Activated CD8-positive, alpha-beta memory T cell treated with anti-CD3 and anti-CD28 coated beads for 4 hours (primary cell): ENCODE results near the gene ZBTB7B.

ENCODE experiments used
- DNase-seq, 2 donors: peaks; one replicate each; pipeline ENCODE4 v3.0.0-alpha.2; 2020; ENCODE audit warnings: low read depth in 2 of 2

ZBTB7B gene

DNA sequence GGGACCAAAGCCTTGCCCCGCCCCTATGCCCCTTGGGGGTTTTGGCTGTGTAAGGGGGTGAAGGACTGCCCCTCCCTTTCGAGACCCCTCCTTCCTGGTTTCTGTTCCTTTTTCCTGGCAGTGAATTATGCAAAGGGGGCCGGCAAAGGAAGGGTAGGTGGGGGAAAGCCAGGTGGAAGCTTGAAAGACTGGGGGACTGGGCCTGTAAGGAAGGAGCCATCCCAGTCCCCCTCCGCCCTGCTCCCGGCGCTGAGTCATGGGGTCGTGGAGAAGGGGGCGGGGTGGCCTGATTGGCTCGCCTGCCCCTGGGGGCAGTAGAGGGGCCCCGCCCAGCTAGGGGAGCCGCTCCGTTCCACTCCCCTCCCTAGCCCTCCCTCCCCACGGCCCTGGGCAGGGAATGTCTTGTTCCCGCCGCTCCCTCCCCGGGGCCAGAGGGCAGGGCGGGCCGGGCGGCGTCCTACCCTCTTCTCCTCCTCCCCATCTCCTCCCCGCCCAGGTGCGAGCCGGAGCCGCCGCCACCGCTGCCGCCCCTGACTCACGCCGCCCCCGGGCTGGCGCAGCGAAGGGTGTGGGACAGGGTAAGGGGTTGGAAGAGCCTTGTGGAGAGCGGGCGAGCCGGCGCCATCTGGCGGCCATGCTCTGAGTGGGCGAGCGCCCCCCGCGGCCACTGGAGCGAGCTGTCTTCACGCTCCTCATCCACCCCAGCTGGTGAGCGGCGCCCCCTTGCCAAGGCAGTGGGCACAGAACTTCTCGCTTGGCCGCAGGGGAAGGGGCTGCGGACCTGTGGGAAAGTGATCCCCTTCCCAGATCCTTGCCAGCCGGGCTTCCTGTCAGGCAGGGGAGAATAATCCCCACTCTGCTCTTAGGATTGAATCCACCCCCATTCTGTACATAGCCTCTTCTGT lies 14.7 kb downstream of the ZBTB7B start:
- peak; percentile 84 for DNase-seq

DNA sequence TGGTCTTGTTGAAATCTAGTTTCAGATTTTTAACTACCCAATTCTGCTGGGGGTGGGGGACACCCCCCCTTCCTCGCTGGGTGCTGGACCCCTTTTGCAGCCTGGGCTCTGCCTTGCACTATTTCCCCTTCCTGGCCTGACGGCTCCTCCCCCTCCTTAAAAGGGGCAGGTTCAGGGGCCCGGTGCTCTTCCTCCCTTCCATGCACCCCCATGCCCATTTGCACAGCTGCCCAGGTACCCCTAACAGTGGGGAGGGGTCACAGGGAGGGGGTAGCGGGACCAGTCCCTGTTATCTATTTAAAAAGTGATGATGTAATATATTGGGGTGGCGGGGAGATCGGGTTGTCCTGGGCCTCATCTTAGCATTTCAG lies 15.3 kb downstream of the ZBTB7B start:
- no peak for DNase-seq

DNA sequence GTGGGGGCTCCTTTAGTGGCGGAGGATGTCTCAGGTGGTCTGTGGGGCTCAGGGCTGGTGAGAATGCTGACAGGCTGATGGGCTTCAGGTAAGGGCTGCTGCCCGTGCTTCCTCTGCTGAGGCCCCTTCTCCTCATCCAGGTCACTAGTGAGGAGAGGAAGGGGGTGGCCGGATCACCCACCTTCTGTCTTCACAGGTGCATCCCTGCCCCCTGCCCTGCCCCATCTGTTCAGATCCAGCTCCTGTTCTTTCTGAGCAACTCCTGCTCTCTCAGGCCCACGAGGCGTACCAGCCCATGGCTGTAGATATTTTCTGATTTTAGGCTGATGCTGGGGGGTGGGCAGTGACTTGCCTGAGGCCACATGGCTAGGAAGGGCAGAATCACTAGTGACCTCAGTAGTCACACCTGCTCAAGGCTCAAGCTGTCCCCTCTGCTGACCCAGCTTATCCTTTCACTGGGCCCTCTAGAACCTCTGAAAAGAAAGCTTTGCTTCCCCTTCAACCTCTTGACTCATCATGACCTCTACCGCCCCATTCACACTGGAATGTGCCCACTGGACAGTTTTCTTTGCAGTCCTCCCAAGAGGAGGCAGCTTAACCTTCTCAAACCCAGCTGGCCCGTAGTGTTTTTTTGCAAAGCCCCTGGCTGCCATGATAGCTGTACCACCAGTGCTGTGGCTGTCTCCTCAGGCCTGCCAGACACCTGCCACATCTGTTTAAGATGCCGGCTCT lies 16.2 kb downstream of the ZBTB7B start:
- no peak for DNase-seq

DNA sequence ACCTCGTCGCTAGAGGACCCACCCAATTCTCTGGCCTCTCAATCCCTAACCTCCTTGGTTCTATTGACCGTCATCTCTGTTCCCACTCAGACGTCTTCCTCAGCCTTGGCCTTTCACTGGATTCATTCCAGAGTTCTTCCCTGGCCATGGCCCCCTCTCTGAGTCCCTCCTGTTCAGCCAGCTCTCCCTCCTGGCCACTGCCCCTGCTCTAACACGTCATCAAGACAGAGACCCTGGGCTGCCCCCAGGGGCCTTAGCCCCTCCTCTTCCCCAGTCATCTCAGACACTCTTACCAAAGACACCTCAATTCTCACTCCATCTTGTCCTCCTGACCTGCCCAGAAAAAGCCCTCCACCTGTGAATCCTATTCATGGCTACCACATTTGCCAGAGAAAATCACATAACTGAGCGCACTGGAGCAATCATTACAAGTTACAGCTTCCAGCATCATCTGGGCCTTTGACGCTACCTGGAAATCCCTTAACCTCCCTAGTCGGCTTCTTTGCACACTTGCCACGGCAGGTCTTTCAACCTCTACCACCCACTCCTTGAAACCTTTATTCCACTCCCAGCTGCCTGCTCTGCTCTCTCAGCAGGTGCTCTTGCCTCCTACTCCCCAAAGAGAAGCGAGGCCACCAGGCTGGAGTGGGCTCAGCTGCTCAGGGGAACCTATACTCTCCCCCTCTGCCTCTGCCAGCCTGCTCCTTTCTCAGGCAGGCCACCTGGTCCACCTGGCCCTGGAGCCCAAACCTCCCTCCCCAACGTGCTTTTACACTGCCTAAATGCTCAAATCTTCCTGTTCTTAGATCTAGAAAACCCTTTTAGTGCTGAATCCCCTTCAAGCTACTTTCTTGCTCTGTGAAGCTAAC lies 17.0 kb downstream of the ZBTB7B start:
- DNase-seq, result no peak

DNA sequence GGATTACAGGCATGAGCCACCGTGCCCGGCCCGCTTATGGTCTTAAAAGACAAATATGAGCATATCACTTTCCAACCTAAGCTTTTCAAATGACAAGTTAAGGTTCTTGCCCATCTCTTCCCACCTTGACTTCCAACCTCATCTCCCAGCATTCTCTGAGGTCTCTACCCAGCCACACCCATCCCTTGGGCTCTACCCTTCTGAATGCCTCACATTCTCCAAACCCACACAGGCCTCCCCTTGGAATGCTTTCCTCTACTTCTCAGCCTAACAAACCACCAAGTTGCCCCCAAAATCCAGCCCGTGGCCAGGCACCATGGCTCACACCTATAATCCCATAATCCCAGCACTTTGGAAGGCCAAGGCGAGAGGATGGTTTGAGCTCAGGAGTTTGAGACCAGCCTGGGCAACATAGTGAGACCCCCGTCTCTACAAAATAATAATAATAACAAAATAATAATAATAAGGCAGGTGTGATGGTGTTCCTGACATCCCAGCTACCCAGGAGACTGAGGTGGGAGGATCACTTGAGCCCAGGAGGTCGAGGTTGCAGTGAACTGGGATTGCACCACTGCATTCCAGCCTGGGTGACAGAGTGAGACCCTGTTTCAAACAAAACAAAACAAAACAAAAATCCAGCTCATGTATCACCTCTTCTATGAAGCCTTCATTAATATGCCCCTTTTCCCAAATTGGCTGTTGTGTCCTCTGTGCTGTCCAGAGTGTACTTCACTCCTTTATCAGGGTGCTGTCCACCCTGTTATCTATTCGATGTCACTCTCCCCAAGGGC lies 19.7 kb downstream of the ZBTB7B start:
- no peak for DNase-seq

DNA sequence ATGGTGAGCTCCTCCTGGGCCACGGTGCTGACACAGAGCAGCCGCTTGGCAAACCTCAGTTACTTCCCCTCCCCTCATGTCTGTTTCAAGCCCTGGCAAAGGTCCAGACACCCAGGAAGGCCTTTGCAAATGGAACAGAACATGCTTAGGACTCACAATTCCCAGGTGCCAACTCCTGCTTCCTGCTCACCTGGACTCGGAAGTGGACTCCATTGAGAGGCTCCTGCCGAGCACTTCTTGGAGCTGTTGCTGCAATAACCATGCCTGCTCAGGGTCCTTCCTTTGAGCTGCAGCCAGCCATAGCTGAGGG lies 20.3 kb downstream of the ZBTB7B start:
- DNase-seq, result no peak

DNA sequence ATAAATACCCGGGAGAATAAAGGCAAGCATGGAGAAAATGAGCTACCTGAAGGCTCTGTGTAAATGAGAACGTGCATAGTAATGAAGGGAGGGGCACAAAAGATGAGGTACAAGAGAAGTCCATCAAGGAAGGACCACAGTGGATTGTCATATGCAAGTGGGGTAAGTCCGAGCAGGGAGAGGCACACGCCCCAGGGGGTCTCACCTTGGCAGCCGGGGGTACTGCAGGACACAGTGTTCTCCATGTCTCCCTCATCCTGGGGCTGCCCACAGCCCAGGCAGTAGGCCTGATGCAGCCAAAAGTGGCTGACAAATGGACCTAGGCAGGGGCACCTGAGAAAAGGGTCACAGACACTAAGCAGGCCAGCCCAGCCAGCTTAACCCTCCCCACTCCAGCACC lies 21.0 kb downstream of the ZBTB7B start:
- DNase-seq, result no peak

DNA sequence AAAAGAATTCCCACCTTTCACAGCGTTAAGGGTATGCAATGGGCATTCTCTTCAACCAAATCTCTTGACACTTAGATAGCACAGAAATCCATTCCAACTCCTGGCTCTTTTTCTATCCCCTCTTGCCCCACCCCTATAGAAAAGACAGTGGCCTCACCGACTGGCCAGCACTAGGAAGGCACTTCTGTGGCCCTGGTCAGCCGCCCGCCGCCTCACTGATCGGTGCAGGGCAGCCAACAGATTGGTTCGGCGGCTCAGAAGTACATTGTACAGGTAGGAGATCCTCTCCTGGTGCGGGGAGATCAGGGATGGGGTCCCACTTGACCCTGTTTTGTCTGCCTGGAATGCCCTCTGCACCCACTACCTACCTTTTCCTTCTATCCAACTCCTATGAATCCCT lies 21.7 kb downstream of the ZBTB7B start:
- DNase-seq, result no peak

DNA sequence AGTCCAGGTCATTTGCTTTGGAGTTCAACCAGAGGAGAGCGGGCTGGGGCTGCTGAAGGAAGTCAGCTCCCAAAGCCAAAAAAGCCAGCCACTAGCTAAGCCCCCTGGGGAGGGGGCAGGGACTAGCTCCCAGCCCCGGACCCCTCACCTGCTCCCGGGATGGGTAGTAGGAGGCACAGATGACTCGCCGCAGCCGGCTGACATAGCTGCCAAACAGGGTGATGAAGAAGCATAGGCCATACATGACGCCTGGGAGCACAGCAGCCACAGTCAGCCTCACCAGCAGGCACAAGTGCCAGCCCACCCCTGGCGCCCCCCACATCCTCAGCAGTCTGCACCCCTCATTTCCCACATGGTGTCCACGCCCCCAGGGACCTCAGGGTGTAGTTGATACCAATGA lies 23.6 kb downstream of the ZBTB7B start:
- DNase-seq, result no peak

DNA sequence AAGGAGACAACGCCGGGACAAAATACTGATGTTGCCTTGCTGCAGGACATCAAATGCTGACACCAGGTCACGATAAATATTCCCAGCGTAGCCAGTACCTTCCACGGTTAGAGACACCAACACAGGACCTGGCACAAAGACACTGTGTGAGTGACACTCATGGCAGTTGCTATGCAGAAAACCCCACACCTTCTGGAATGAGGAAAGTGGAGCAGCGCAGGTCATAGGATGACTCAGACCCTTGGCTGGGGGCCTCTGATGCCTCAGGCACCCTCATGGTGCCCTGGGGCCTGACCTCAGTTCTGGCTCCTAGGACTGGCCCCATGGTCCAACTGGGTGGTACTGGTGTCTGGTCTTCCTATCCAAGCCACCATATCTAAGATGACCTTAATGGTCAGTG lies 24.0 kb downstream of the ZBTB7B start:
- DNase-seq, result no peak

DNA sequence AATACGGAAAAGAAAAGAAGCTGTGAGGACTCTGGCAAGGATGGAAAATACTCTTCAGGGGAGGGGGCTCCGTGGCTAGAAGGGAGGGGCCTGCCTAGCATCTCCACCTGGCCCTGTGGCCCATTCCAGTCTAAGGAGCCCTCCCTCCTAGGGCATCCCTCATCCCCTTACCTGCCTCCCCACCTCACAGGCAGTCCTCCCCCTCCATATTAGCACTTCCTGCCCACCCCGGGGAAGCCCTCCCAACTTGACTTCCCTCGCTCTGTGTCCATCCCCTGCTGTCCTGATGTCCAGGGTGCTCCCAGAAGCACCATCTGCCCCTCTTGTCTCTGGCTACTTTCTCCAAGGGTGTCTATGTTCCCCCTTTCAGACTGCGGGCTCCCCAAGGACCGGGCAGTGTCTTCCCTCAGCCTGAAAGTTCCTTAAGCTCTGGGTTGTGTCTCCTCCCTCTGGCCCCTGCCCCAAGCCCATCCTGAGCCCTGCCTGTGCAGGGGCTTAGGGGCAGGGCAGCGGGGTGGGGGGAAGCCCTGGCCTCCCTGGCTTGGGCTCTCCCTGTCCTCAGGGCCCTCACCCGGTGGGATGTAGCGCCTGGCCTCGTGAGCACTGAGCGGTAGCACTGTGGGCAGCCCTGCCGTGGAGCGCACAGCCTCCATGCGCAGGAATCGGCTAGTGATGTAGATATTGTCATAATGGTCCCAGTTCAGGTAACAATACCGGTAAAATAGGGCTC lies 27.1 kb downstream of the ZBTB7B start:
- DNase-seq, result no peak

DNA sequence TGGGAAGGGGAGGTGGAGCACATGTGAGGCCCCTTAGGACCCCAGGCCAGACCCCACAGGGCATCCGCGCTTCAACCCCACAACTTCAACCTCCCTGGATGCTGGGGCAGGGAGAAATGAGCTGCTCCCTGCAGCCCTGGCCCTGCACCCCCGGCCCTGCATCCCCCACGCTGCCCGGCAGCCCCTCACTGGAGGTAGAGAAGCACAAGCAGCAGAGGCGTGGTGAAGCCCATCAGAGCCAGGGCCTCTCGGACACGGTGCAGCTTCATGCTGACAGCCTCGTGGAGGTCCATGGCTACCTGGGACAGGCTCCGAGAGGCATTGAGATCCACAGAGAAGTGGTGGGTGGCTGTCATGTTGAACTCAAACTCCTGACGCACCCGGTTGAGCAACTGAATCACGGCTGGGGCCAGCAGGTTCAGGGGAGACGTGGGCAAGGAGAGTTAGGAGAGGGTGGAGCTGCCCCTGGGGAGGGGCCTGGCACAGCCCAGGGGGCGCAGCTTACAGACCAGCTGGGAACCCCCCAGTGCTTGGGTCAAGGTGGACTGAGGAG lies 27.7 kb downstream of the ZBTB7B start:
- DNase-seq, result no peak

DNA sequence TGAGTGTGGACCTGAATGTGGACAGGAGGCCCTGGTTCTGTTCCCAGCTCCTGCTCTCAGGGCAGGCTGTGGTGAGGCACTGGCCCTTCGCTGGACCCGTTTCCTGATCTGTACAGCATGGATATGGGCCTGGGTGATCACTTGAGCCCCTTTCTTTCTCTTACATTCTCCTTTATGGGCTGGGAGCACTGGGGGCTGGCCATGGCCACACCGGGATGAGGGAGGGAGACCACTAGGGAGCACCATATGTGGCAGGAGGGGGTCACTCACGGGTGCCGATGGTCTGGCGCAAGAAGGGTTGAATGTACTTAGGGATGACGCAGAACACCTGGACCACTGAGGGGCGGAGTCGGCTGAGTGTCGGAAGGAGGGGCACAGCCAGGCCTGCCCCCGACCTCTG lies 28.3 kb downstream of the ZBTB7B start:
- DNase-seq, result no peak

DNA sequence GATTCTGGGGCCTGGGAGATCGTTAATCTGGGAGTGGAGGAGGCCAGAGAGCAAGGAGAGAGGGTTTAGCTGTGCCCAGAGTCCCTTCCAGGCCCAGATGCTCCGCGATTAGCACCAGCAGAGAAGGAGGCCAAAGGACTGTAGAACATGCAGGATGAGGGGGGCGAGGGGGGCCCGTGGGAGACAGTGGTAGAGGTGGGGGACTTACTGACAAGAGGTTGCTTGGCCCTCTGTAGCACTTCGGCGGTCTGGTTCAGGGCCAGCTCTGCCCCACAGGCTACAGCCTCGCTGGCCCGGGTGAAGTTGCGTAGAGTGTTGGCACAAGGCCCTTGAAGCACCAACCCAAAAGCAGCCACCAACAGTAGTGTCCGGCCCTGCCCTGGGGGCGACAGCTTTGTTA lies 30.3 kb downstream of the ZBTB7B start:
- DNase-seq, result no peak

DNA sequence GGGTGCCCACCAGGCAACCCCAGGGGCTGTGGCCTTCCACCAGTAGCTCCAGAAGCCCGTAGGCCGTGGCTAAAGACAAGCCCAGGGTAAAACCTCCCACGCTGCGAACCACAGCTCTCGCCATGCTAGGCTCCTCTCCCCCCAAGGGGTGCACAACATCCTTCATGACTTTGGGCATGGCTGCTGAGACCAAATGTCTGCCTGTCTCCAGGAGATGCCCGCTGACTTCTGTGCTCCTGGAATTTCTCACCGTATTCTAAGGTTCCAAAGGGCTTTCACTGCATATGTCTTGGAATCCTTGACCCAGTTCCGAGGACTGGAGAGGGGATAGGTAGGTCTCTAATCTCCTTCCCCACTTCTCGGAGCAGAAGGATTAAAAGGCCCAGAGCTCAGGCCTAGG lies 30.9 kb downstream of the ZBTB7B start, which contains the start of the genes DCST1 and DCST2:
TSS of gene DCST1 (plus strand) at position 301 of the 400 bp plus-strand sequence. CDS start 213 bp downstream, outside the sequence.
TSS of gene DCST2 (minus strand) at position 258 of the 400 bp plus-strand sequence. CDS start at position 178, 80 bp downstream.
- DNase-seq, result no peak

DNA sequence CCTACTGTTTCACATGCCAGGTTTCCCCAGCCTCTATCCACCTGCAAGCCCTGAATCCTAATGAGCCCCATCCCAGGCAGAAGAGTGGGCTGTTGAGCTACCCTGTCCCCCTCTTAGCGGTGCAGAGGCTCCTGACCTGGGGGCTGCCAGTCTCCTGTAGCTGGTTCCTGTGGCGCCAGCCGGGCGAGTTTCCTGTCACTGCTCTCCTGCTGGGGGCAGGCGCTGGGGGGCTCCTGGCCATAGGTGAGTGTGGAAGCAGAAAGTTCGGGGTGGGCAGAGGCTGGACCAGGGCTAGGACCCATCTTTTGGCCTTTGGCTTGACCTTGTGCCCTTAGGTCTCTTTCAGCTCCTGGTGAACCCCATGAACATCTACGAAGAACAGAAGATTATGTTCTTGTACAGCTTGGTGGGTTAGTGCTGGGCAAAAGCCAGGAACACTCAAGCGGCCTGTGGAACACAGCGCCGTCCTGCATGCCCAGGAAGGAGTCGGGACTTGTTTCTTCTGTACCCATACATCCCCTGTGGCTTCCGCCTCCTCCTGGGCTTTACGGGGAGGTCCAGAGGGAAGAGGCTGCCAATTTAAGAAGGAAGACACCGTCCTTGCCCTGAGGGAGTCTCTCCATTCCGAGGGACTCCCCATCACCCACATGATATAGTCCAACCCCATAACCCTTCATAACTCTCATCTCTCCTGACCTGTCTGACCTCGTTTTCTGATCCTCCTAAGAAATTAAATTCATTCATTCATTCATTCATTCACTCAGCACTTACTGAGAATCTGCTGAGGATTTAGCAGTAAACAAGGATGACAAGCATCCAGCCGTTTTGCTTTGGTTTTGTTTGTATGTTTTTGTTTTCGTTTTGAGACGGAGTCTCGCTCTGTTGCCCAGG lies 32.0 kb downstream of the ZBTB7B start:
- DNase-seq, result no peak

DNA sequence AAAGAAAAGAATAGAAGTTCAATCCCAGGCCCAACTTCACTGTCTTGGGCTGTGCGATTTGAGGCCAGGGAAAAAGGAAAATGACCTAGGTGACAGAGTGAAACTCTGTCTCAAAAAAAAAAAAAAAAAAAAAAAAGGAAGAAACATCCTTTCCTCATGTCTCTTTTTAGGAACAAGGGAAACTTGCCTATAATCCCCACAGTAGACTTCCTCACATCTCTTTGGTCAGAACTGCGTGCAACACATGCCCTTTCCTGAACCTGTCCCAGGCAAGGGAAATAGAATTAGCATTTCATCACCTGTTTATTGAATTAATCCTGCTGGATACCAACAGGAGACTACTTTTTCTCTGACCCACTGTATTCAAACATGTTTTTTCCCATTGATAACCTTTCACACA lies 33.3 kb downstream of the ZBTB7B start:
- no peak for DNase-seq

DNA sequence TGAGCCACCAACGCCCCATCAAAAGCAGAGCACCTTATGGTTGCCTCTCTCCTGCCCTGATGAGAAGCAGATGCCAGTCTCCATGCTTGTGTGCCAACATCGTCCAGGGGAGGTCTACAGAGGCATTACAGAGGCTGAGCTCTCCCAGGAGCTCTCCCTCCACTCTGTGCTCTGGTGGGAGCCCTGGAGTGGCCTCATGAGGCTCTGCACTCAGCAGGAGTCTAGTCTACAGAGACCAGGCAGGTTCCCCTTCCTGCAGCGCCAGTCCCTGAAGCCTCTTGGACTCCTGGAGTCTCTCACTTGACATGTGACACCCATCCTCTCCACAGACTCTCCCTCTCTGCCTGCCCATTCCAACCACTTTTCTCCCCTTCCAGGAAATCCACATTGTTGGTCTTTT lies 34.4 kb downstream of the ZBTB7B start:
- DNase-seq, result no peak

DNA sequence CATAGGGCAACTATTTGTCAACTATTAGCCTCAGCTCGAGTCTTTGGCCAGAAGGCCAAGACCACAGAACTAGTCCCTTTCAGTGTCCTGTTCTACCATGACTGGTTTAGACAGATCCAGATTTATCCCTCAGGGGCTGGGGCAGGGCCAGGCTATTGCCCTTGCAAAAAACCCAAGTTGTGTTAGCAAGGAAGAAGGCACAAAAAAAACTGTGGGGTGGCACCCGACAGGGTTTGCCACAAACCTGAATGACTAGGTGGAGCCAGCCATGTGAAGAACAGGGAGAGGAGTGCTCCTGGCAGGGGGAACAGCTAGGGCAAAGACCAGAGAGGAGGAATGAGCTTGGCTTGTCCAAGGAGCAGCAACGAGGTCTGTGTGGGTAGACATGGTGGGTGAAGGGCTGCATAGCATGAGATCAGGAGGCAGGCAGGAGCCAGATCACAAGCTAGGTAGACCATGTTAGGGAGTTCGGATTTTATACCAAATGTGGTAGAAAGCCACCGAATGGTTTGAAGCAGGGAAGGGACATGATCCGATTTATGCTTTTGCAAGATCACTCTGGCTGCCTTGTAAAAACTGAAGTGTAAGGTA lies 35.3 kb downstream of the ZBTB7B start:
- no peak for DNase-seq
